ENCODE data around the gene PPARD.

- TF ChIP-seq CTCF (IDR thresholded peaks at IDR 0.05) (no peak), POLR2A (IDR thresholded peaks at IDR 0.05) (no peak)
Measured at GRCh38 chr6:35475573-35475972, 133.2 kb downstream of the PPARD start.
